CD4-positive, alpha-beta T cell treated with Interleukin-15 for 4 hours (primary cell): ENCODE results near the gene AKT2.

Experiments
- DNase-seq: peaks from one replicate; pipeline ENCODE4 v3.0.0-alpha.2; 2020; ENCODE audit warnings: low spot score

Gene AKT2

DNA sequence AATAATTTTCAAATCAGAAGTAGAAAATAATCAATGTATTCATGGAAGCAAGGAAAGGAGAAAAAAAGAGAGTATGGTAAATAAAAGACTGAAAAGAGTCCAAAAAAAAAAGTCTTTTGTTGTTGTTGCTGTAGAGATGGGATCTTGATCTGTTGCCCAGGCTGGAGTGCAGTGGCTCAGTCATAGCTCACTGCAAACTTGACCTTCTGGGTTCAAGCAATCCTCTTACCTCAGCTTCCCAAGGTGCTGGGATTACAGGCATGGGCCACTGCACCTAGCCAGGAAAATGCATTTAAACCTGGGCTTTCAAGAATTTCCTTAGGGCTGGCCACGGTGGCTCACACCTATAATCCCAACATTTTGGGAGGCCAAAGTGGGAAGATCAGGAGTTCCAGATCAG, 100.9 kb downstream of the AKT2 start:
- DNase-seq, result no peak
